Psoas muscle (tissue), 8 donors: ENCODE results near the gene STARD13. TPM values are rescaled to one million over a fixed set of nuclear protein-coding genes. Genes with fewer than 3 reads are reported as not detected.

Source experiments
- ATAC-seq, 4 donors: fragments of 200-7000 bp; cut with Tn5 transposase; one replicate each; pipeline ENCODE4 v1.9.1; 2020; ENCODE audit warnings: moderate library complexity in 3 of 4, mild to moderate bottlenecking in 2 of 4
- DNase-seq, 2 donors: peaks; one replicate each; pipeline ENCODE4 v3.0.0-alpha.2; 2020
- H3K27ac ChIP-seq: fragments of 200-600 bp; one replicate; pipeline ENCODE4 v1.8.0; 2022
- H3K27me3 ChIP-seq, 3 donors: fragments of 200-600 bp in 1 of 3; one replicate each; pipeline versions ENCODE4 v1.6.1 to v1.8.0; 2013 to 2022; ENCODE audit warnings: low read length in 2 of 3, mild to moderate bottlenecking in 2 of 3, moderate library complexity in 1 of 3; ENCODE audit not compliant: insufficient read depth in 3 of 3
- H3K36me3 ChIP-seq, 2 donors: fragments of 200-600 bp in 1 of 2; one replicate each; pipeline versions ENCODE4 v1.6.1 to v1.8.0; 2013 to 2022; ENCODE audit warnings: low read depth in 1 of 2, mild to moderate bottlenecking in 1 of 2, moderate library complexity in 1 of 2; ENCODE audit not compliant: insufficient read depth in 1 of 2
- H3K4me1 ChIP-seq: fragments of 200-600 bp; one replicate; pipeline ENCODE4 v1.8.0; 2022
- H3K4me3 ChIP-seq: fragments of 200-600 bp; one replicate; pipeline ENCODE4 v1.8.0; 2022; ENCODE audit warnings: mild to moderate bottlenecking
- H3K9me3 ChIP-seq: fragments of 200-600 bp; one replicate; pipeline ENCODE4 v1.8.0; 2022
- WGBS, 3 donors: extraction: QIAGEN DNeasy Blood & Tissue Kit; methylation state at CpG; one replicate each; pipeline versions ENCODE4 v1.1.6 to v1.1.7; 2013; 5-methylcytosine and 5-hydroxymethylcytosine counted together
- intact Hi-C, 2 donors: fragments of 100-400 bp; cut with DNase I; formaldehyde crosslinking; loops; one replicate each; pipeline versions ENCODE4 v1.11.0 to v1.14.2; 2022
- polyA plus RNA-seq, 3 donors: library from polyadenylated mRNA; stranded (reverse); fragments of 200-250 nt; gene quantifications; one replicate each; pipeline ENCODE4 v1.2.3, GENCODE V29; 2013
- total RNA-seq, 4 donors: library from RNA; stranded (reverse); fragmentation: NEBNext Ultra II Directional in 2 of 4; extraction: Animal tissue kit (Norgen Biotek cat#: 25700) in 2 of 4; gene quantifications; one replicate each; pipeline versions ENCODE4 v1.2.1 to v1.2.4, GENCODE V29; 2021 to 2023
- TF ChIP-seq, protein P1 (sequence below): fragments of 200-600 bp; IDR thresholded peaks from one replicate; pipeline ENCODE4 v1.8.0; 2022; ENCODE audit warnings: antibody characterized with exemption
- donor health status: healthy with polysubstance abuse.
- donor health status: DM: no; HTN: no; CAD: no; lungs with moderate emphysema.
- donor health status: Bipolar disorder and iron deficiency.
- donor health status: healthy.
- donor health status: DM: yes; HTN: yes; CAD: no.
- donor health status: DM: no; HTN: no; CAD: no.
- donor health status: DM: no; HTN: no; CAD: no.
- donor health status: DM: yes; HTN: yes; CAD: no.

STARD13 gene
- total and polyA plus RNA-seq, 7 donors = 2.3 to 9.2 (median 5.6) TPM

DNA sequence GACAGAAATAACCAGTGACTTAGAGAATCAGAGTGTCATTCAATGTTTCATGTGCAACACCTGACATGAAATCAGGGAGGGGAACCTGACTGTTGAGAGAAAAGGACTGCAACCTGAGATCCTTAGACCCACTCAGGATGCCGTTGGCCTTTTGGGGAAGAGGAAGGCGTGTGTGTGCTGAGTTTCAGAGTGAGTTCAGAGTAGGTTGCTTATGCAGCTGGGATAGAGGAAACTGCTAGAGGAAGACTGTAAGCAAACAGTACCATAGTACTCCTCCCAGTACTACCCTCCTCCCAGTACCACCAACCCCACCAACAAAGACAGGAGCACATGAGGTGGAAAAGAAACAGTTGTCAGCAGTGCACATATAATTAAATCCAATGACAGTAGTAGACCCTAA lies 205.6 kb downstream of the STARD13 start:
- WGBS, 3 donors = 62 to 78% (median 72%) methylated on average over 2 of the region's 2 CpGs
- no peaks in the 10 kb centered on the region for H3K36me3 ChIP-seq
- H3K9me3 ChIP-seq = no peaks in the 10 kb centered on the region
- TF ChIP-seq, protein P1, sequence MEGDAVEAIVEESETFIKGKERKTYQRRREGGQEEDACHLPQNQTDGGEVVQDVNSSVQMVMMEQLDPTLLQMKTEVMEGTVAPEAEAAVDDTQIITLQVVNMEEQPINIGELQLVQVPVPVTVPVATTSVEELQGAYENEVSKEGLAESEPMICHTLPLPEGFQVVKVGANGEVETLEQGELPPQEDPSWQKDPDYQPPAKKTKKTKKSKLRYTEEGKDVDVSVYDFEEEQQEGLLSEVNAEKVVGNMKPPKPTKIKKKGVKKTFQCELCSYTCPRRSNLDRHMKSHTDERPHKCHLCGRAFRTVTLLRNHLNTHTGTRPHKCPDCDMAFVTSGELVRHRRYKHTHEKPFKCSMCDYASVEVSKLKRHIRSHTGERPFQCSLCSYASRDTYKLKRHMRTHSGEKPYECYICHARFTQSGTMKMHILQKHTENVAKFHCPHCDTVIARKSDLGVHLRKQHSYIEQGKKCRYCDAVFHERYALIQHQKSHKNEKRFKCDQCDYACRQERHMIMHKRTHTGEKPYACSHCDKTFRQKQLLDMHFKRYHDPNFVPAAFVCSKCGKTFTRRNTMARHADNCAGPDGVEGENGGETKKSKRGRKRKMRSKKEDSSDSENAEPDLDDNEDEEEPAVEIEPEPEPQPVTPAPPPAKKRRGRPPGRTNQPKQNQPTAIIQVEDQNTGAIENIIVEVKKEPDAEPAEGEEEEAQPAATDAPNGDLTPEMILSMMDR = no peak
- no peaks in the 10 kb centered on the region for H3K27me3 ChIP-seq
- ATAC-seq (no peak), DNase-seq (no peak)
- H3K4me3 ChIP-seq = no peak overlapping the region
- intact Hi-C loops = no loop called here
- H3K4me1 ChIP-seq = no peaks in the 10 kb centered on the region
- H3K27ac ChIP-seq = no peak overlapping the region

GRCh38 chr13:33078263-33078662 lies 207.3 kb downstream of the STARD13 start:
- Histone ChIP-seq H3K4me3 (no peak overlapping the region), H3K27ac (no peak overlapping the region), H3K4me1 (no peaks in the 10 kb centered on the region), H3K9me3 (no peaks in the 10 kb centered on the region), H3K27me3 (no peaks in the 10 kb centered on the region), H3K36me3 (no peaks in the 10 kb centered on the region)
- intact Hi-C loops = no loop called here
- TF ChIP-seq, protein P1 = no peak
- 36 to 54% (median 37%) methylated on average over 3 of the region's 3 CpGs for WGBS, 3 donors
- peak in 2 of 4 donors; percentile 66 to 68 for ATAC-seq
- no peak for DNase-seq

GRCh38 chr13:33076001-33076992 lies 209.3 kb downstream of the STARD13 start:
- intact Hi-C loops = no loop called here
- Histone ChIP-seq H3K4me3 (no peak overlapping the region), H3K27ac (no peak overlapping the region), H3K27me3 (no peaks in the 10 kb centered on the region), H3K4me1 (no peaks in the 10 kb centered on the region), H3K36me3 (no peaks in the 10 kb centered on the region), H3K9me3 (no peaks in the 10 kb centered on the region)
- no peak for DNase-seq
- TF ChIP-seq, protein P1 = no peak
- ATAC-seq = no peak
- 92 to 95% (median 94%) methylated on average over 10 of the region's 10 CpGs for WGBS, 3 donors

- no peaks in the 10 kb centered on the region for H3K36me3 ChIP-seq
- TF ChIP-seq, protein P1 = no peak
- 89 to 92% (median 90%) methylated on average over 3 of the region's 3 CpGs for WGBS, 3 donors
- no peak overlapping the region for H3K4me3 ChIP-seq
- H3K4me1 ChIP-seq = no peaks in the 10 kb centered on the region
- ATAC-seq = no peak
- H3K27me3 ChIP-seq = no peaks in the 10 kb centered on the region
- intact Hi-C loops = no loop called here
- H3K27ac ChIP-seq = no peak overlapping the region
- no peaks in the 10 kb centered on the region for H3K9me3 ChIP-seq
- no peak for DNase-seq
Observed at GRCh38 chr13:33073338-33073737, 212.2 kb downstream of the STARD13 start.
